HepG2 (cell line): ENCODE results near the gene PRSS8. TPM values are rescaled to one million over a fixed set of nuclear protein-coding genes. Genes with fewer than 3 reads are reported as not detected.

Experiments used
- AHDC1 ChIP-seq: sonication (generic); formaldehyde crosslinking; IDR thresholded peaks from 2 replicates; pipeline ENCODE4 v1.5.1; 2020; ENCODE audit warnings: mild to moderate bottlenecking, missing genetic modification reagents, borderline replicate concordance
- DPF2 ChIP-seq: sonication (generic); formaldehyde crosslinking; IDR thresholded peaks from 2 replicates; pipeline ENCODE4 v1.4.0; 2020; ENCODE audit warnings: mild to moderate bottlenecking, low read depth, missing genetic modification reagents, borderline replicate concordance
- MEF2D ChIP-seq: sonication (generic); formaldehyde crosslinking; IDR thresholded peaks from 2 replicates; pipeline ENCODE4 v1.5.1; 2020; ENCODE audit warnings: mild to moderate bottlenecking, missing genetic modification reagents
- MLXIP ChIP-seq: sonication (generic); formaldehyde crosslinking; IDR thresholded peaks from 2 replicates; pipeline ENCODE4 v1.9.0; 2021; ENCODE audit warnings: missing genetic modification reagents, borderline replicate concordance
- PRDM4 ChIP-seq: sonication (generic); formaldehyde crosslinking; IDR thresholded peaks from 2 replicates; pipeline ENCODE4 v1.9.0; 2021; ENCODE audit warnings: missing genetic modification reagents, borderline replicate concordance
- SRSF4 ChIP-seq: fragments of 200-400 bp; formaldehyde crosslinking; IDR thresholded peaks from one replicate; pipeline ENCODE4 v1.6.1; 2018; ENCODE audit warnings: mild to moderate bottlenecking, low read depth, low read length, moderate library complexity; ENCODE audit not compliant: poor library complexity, severe bottlenecking
- USF2 ChIP-seq, 2 experiments: sonication (generic) in 1 of 2; formaldehyde crosslinking in 1 of 2; IDR thresholded peaks; 2 replicates each; pipeline versions ENCODE4 v1.5.1 to v1.6.1; 2011 to 2020; ENCODE audit warnings: borderline replicate concordance in 1 of 2, low read depth in 1 of 2, low read length in 1 of 2, mild to moderate bottlenecking in 1 of 2, missing genetic modification reagents in 1 of 2, moderate library complexity in 1 of 2
- ZNF362 ChIP-seq: sonication (generic); formaldehyde crosslinking; IDR thresholded peaks from 2 replicates; pipeline ENCODE4 v1.4.0; 2020; ENCODE audit warnings: missing genetic modification reagents, mild to moderate bottlenecking, borderline replicate concordance
- ZNF430 ChIP-seq: sonication (generic); formaldehyde crosslinking; IDR thresholded peaks from 2 replicates; pipeline ENCODE4 v1.9.0; 2021; ENCODE audit warnings: mild to moderate bottlenecking, missing genetic modification reagents
- ZNF891 ChIP-seq: sonication (generic); formaldehyde crosslinking; IDR thresholded peaks from 2 replicates; pipeline ENCODE4 v1.5.0; 2020; ENCODE audit warnings: mild to moderate bottlenecking, missing genetic modification reagents
- polyA plus RNA-seq, 8 experiments: library from polyadenylated mRNA; depleted of rRNA in 3 of 8; stranded (reverse) in 7 of 8; unstranded in 1 of 8; fragments of >200 nt; fragmentation: Illumina TruSeq in 4 of 8; extraction: Trizol in 4 of 8; gene quantifications; 2 replicates each; pipeline versions ENCODE4 v1.2.1 to v1.2.3, GENCODE V29; 2011 to 2016; ENCODE audit warnings: low read depth in 4 of 8, missing spikeins in 1 of 8, mixed read lengths in 1 of 8; ENCODE audit not compliant: insufficient read depth in 1 of 8
- total RNA-seq, 5 experiments: library from RNA; depleted of rRNA; stranded (reverse); fragments of >200 nt; fragmentation: Illumina TruSeq; extraction: Trizol; gene quantifications; 2 replicates each; pipeline ENCODE4 v1.2.3, GENCODE V29; 2016; ENCODE audit warnings: low read depth in 1 of 5

Gene PRSS8
- total and polyA plus RNA-seq, 2 of the 13 experiments (the other 11 are each of a cell fraction or from before 2014, with no cell fraction given) = 2.6 to 7.2 TPM

- TF ChIP-seq PRDM4 (CRISPR knock-in tag) = peak; percentile 87; the same call in 1 of the 2 replicates
- no peak for TF ChIP-seq AHDC1 (CRISPR knock-in tag)
- no peak for TF ChIP-seq ZNF362
- TF ChIP-seq MLXIP (CRISPR knock-in tag) = no peak
- TF ChIP-seq ZNF891 = peak; percentile 24; the same call in 1 of the 2 replicates
- no peak for TF ChIP-seq USF2 (IDR thresholded peaks at IDR 0.05; ENCODE audit: low read depth, low read length)
- TF ChIP-seq USF2 (CRISPR knock-in tag; IDR thresholded peaks at IDR 0.05; ENCODE audit: borderline replicate concordance) = no peak; the same call in 1 of the 2 replicates
- TF ChIP-seq SRSF4 = no peak
- no peak for TF ChIP-seq ZNF430 (CRISPR knock-in tag)
- TF ChIP-seq DPF2 (CRISPR knock-in tag) = no peak
- TF ChIP-seq MEF2D (CRISPR knock-in tag) = peak; percentile 45; the same call in 1 of the 2 replicates
Measured at GRCh38 chr16:31117384-31118222, 17.9 kb downstream of the PRSS8 start, which contains the start of gene KAT8 (continued).
